NCI-H1092 (cell line): ENCODE results near the gene DHRS4L2.
"Not testable (repeated sequence)": the region's sequence is repeated elsewhere in the genome, so short reads cannot be mapped to it uniquely, and the experiment has no call there.

Source experiments
- DNase-seq: peaks from one replicate; lab custom pipeline; 2025; lab: John Stamatoyannopoulos, UW

DHRS4L2 gene

DNA sequence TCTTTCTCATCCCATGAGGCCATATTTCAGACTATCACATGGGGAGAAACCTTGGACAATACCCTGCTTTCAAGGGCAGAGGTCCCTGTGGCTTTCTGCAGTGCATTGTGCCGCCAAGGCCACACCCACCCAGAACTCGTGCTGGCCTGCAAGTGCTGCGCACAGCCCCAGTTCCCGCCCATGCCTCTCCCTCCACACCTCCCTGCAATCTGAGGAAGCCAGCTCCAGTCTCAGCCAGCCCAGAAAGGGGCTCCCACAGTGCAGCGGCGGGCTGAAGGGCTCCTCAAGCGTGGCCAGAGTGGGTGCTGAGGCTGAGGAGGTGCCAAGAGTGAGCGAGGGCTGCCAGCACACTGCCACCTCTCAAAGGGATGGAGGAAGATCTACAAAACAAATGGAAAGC, 15.6 kb upstream of the DHRS4L2 start:
- DNase-seq, result not testable (repeated sequence)

- not testable (repeated sequence) for DNase-seq
These were observed 14.7 kb upstream of the DHRS4L2 start for GRCh38 chr14:23974041-23974440.

- not testable (repeated sequence) for DNase-seq
These were observed 11.5 kb upstream of the DHRS4L2 start for GRCh38 chr14:23977208-23977607.

GRCh38 chr14:23981951-23982813, 6.5 kb upstream of the DHRS4L2 start:
- DNase-seq, result not testable (repeated sequence)

DNA sequence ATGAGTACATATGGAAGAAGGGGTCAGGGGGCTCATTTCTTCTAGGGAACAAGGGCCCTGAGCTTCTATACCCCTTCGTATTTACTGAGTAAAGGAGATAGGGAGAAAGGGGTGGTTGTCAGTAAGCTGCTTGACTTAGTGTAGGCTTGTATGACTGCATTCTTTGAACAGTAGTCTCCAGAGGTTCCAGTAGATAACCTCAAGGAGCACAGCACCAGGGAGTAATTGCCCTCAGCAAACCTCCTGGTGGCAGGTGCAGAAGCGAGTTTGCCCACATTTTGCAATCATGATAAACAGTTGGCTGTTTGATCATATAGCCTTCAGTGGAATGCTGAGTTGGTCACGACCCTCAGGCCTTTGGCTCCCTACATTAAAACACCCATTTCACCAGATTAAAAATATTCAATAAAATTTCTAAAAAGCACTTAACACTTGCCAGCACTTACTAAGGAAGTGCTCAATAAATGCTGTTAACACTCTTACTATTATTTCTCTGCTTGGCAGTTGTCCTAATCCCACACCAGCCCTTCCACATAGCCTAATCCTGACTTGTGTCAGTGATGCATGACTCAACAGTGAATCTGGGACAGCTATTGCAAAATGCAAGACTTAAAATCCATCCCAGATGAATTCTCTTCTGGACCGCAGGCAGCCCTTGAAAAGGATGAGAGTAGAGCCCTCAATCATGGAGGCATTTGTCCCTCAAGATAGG, 3.7 kb upstream of the DHRS4L2 start:
- DNase-seq, result no peak

- not testable (repeated sequence) for DNase-seq
These were observed 514 bp upstream of the DHRS4L2 start for GRCh38 chr14:23988223-23988606.

DNA sequence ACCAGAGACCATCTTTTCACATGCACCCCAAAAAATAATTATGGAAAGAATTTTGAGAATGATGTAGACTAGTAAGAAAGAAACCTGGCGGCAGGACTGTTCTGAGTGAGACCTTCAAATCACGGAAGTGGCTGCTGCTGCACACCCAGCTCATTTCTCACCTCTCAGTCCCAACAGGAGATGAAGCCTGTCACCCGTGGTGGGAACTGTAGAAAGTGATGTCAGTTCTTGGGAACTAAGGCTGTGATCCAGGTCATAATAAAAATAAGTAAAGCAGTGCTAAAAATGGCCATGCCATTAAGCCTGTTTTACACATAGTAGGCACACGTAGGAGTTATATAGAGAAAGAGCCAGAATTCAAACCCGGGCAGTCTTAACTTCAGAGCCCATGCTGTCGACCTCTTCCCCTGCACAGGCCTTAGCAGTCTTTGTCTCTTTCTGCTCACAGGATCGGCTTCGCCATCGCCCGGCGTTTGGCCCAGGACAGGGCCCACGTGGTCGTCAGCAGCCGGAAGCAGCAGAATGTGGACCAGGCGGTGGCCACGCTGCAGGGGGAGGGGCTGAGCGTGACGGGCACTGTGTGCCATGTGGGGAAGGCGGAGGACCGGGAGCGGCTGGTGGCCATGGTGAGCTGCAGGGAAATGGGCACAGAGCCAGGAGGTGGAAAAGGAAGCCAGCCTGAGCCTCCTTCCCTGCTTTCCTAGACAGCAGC, 1.2 kb downstream of the DHRS4L2 start:
- peak; percentile 17 for DNase-seq

DNA sequence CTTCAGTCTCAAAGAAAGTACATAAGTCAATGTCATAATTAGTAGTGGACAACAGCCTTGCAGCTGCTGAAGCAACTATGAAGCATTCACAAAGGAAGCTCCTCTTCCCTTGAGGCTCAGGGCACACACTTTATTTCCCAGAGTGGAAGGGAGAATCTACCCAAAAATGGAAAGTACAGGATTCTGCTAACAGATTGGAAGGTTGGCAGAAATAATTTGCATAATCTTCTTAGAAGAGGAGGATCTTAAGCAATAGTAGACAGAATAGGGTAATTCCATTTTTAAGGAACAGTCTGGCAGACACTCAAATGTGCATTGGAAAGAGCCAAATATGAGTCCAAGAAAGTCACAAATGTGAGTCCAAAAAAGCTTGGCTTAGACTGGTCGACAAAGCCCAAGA, 2.2 kb downstream of the DHRS4L2 start:
- not testable (repeated sequence) for DNase-seq

GRCh38 chr14:23993042-23993441, 4.3 kb downstream of the DHRS4L2 start:
- DNase-seq, result not testable (repeated sequence)

- DNase-seq, result not testable (repeated sequence)
These were observed 7.3 kb downstream of the DHRS4L2 start for GRCh38 chr14:23996009-23996408.

- not testable (repeated sequence) for DNase-seq
These were observed 8.1 kb downstream of the DHRS4L2 start for GRCh38 chr14:23996825-23997224.

DNA sequence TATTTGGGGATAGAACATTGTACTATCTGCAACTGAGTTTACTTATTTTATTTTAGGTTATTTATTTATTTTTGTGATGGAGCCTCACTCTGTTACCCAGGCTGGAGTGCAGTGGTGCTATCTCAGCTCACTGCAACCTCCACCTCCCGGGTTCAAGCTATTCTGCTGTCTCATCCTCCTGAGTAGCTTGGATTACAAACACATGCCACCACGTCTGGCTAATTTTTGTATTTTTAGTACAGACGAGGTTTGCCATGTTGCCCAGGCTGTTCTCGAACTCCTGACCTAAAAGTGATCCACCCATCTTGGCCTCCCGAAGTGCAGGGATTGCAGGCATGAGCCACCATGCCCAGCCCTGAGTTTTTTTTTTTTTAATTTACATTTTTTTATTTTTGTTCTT, 10.9 kb downstream of the DHRS4L2 start:
- DNase-seq, result not testable (repeated sequence)

- not testable (repeated sequence) for DNase-seq
These were observed 12.3 kb downstream of the DHRS4L2 start for GRCh38 chr14:24001078-24001477.

GRCh38 chr14:24001679-24002078, 12.9 kb downstream of the DHRS4L2 start:
- DNase-seq, result not testable (repeated sequence)

DNA sequence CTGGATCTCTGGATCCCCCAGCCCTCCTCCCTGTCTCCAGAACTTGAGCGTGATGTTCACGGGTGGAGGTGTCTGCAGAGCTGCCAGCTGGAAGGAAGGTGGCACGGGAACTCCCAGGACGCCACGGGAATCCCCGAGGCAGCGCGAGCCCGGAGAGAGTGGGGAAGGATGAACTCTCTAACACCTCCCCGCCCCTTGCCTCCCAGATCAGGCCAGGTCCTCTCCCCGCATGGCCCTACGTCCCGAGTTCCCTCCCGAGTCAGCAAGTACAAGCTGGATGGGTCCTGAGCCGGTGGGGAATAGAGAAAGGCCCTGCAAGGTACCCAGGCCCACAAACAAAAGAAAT, 17.7 kb downstream of the DHRS4L2 start:
- not testable (repeated sequence) for DNase-seq

DNA sequence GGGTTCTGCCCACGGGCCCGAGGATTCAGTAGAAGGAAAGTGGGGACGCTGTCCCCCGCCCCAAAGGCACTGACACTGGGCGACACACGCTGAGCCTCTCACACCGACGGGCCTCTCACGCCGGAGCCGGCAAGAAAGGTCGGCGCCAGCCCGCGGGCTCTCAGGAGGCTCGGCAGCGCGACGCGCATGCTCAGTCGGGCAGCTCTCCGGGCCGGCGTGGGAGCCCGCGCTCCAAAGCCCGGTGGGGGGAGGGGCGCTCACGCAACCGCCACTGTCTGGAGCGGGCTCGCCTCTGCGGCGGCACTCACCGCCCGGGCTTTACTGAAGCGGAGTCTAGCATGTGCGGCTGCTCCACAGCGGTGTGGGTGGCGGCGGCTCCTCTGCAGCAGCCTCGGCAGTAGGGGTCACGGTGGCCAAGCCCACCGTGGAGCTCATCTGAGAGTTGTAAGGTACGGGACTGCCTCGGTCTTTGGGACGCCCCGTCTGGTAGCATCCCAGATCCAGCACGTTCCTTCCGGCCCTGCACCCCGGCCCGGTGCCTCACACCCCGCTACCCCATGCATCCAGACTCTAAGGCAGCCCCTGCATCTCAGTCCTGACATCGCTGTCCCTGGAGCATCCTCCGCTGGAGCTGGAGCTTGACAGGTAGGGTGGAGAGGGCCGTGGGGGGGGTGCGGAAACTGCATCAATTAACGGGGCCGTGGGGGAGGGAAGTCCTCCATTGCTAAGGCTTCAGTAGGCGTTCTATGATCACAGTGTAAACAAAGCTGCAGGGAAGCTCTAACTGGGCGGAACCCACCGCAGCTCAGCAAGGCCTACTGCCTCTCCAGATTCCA, 18.3 kb downstream of the DHRS4L2 start:
- peak; percentile 55 for DNase-seq

DNA sequence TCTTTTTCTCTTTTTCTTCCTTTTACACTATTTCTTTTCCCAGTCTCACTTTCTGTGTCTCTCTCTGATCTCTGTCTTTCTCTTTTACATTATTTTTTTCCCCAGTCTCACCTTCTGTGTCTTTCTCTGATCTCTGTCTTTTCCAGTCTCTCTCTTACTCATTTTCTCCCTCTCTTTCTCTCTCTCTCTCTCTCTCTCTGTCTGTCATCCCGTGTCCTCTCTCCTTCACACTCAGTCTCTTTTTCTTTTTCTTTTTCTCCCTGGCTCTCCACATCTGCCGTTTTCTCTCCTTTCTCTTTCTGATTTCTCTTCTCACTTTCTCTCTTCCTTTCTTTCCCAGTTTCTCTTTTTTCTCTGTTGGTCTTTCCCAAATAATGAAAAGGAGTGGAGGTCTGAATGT, 22.3 kb downstream of the DHRS4L2 start:
- DNase-seq, result no peak

- not testable (repeated sequence) for DNase-seq
These were observed 24.1 kb downstream of the DHRS4L2 start for GRCh38 chr14:24012726-24013273.

- DNase-seq, result peak; percentile 44
These were observed 25.2 kb downstream of the DHRS4L2 start for GRCh38 chr14:24013654-24014514.

GRCh38 chr14:24015745-24016144, 27.0 kb downstream of the DHRS4L2 start:
- not testable (repeated sequence) for DNase-seq
